PFSK-1 (cell line): ENCODE data around the gene ABCC8.

ENCODE experiments used
- FOXP2 ChIP-seq: optimal IDR thresholded peaks from 2 replicates; pipeline ENCODE3; 2011; ENCODE audit warnings: borderline replicate concordance, control low read depth, inconsistent platforms; ENCODE audit not compliant: insufficient read depth; ENCODE audit errors: extremely low read length, extremely low read depth
- POLR2AphosphoS5 ChIP-seq: IDR thresholded peaks from 2 replicates; pipeline ENCODE4 v1.6.1; 2012; ENCODE audit warnings: low read depth, mild to moderate bottlenecking, control low read depth, low read length, moderate library complexity
- SIN3A ChIP-seq: IDR thresholded peaks from 2 replicates; pipeline ENCODE4 v1.6.1; 2012; ENCODE audit warnings: mild to moderate bottlenecking, low read length, moderate library complexity, borderline replicate concordance; ENCODE audit not compliant: insufficient read depth
- TAF1 ChIP-seq: IDR thresholded peaks from 2 replicates; pipeline ENCODE4 v1.6.1; 2012; ENCODE audit warnings: low read length, control low read depth, borderline replicate concordance; ENCODE audit not compliant: insufficient read depth
- TF ChIP-seq, protein P1 (sequence below), 2 experiments: IDR thresholded peaks; 2 replicates each; pipeline versions ENCODE4 v1.6.1 to v1.8.0; 2011 to 2012; ENCODE audit warnings: low read depth in 2 of 2, low read length in 2 of 2, control low read depth in 1 of 2, inconsistent platforms in 1 of 2, mild to moderate bottlenecking in 1 of 2, moderate library complexity in 1 of 2; ENCODE audit not compliant: insufficient read depth in 1 of 2

Gene ABCC8

DNA sequence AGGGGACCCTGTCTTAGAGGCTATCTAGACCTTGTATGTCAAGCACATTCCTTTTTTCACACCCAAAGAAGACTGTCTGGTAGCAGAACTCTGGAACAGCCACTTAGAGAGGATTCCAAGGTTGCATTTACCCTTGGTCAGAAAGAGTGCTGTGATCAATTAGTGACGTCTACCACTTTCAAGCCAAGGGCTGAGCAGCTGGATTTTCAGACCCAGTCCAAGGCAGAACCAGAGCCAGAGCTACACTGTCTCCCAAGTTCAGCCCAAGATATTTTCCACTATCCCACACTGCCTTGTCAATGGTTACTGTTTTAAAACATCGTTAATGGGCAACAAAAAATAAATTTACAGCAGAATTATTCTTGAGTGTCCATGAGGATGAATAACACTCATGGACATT, 24.0 kb downstream of the ABCC8 start:
- TF ChIP-seq, protein P1, sequence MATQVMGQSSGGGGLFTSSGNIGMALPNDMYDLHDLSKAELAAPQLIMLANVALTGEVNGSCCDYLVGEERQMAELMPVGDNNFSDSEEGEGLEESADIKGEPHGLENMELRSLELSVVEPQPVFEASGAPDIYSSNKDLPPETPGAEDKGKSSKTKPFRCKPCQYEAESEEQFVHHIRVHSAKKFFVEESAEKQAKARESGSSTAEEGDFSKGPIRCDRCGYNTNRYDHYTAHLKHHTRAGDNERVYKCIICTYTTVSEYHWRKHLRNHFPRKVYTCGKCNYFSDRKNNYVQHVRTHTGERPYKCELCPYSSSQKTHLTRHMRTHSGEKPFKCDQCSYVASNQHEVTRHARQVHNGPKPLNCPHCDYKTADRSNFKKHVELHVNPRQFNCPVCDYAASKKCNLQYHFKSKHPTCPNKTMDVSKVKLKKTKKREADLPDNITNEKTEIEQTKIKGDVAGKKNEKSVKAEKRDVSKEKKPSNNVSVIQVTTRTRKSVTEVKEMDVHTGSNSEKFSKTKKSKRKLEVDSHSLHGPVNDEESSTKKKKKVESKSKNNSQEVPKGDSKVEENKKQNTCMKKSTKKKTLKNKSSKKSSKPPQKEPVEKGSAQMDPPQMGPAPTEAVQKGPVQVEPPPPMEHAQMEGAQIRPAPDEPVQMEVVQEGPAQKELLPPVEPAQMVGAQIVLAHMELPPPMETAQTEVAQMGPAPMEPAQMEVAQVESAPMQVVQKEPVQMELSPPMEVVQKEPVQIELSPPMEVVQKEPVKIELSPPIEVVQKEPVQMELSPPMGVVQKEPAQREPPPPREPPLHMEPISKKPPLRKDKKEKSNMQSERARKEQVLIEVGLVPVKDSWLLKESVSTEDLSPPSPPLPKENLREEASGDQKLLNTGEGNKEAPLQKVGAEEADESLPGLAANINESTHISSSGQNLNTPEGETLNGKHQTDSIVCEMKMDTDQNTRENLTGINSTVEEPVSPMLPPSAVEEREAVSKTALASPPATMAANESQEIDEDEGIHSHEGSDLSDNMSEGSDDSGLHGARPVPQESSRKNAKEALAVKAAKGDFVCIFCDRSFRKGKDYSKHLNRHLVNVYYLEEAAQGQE (IDR thresholded peaks at IDR 0.05; ENCODE audit: insufficient read depth in 1 of 2, low read depth in 2 of 2, low read length in 2 of 2) = no peak
- TF ChIP-seq POLR2AphosphoS5 = no peak
- no peak for TF ChIP-seq SIN3A
- TF ChIP-seq TAF1 = no peak
- no peak for TF ChIP-seq FOXP2

DNA sequence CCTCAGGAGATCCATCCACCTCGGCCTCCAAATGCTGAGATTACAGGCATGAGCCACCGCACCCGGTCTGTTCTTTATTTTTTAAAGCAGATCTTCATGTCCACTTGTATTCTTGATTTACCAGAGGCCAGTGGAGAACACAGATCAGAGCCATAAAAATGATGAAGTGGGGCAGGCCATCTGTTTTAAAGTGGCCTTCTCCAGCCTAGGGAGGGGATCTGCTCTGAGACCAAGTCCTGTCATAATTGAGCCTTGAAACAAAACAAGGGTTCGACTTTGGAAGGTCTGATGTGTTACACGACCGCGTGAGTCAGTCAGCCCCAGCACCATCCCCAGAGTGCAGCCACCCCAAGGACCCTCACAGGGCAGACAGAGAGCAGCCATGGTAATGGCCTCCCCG, 27.5 kb downstream of the ABCC8 start:
- TF ChIP-seq SIN3A = no peak
- no peak for TF ChIP-seq TAF1
- TF ChIP-seq POLR2AphosphoS5 = no peak
- TF ChIP-seq FOXP2 = no peak
- TF ChIP-seq, protein P1 (IDR thresholded peaks at IDR 0.05; ENCODE audit: insufficient read depth in 1 of 2, low read depth in 2 of 2, low read length in 2 of 2) = no peak

DNA sequence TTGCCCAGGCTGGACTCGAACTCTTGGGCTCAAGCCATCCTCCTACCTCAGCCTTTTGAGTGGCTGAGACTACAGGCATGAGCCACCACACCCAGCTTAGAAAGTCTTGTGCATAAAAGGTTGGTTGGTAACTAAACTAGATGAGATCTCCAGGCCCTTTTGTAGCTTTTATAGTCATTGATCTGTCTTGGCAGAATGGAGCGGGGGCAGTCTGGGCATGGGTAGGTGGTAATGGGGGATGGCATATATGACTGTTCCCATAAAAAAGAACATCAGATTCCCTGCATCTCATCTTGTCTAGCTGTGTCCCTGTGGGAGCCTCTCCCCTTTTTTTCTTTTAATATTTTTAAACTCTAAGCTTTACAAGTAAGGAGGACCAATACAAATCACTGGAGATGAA, 30.2 kb downstream of the ABCC8 start:
- TF ChIP-seq FOXP2 = no peak
- TF ChIP-seq, protein P1 (IDR thresholded peaks at IDR 0.05; ENCODE audit: insufficient read depth in 1 of 2, low read depth in 2 of 2, low read length in 2 of 2) = no peak
- no peak for TF ChIP-seq SIN3A
- TF ChIP-seq POLR2AphosphoS5 = no peak
- TF ChIP-seq TAF1 = no peak

DNA sequence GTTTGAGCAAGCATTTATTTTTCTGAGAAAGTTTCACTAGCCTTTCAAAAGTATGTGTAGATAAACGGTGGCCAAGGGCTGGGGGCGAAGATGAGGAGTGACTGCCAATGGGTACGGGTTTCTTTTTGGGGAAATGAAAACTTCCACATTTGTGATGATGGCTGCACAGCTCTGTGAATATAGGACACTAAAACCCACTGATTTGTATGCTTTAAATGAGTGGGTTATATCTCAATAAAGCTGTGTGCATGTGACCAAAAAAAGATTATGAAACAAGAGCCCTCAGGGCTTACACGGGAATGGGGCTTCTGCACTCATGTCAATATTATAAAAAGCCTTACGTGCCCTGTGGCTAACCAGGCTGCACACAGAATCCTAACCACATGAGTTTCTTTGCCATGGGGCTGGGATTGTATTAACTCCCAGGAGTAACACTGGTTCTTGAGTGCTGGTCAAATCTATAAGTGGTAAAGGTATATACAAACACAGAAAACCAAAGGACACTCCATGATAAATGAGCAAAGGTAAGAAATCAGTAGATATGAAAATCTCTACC, 31.3 kb downstream of the ABCC8 start:
- TF ChIP-seq TAF1 = no peak
- TF ChIP-seq SIN3A = no peak
- TF ChIP-seq FOXP2 = no peak
- no peak for TF ChIP-seq POLR2AphosphoS5
- TF ChIP-seq, protein P1 (IDR thresholded peaks at IDR 0.05; ENCODE audit: insufficient read depth in 1 of 2, low read depth in 2 of 2, low read length in 2 of 2) = no peak
